Adipocyte (in vitro differentiated cells): ENCODE measurements around the gene HDHD5.
A peak's percentile ranks its signal among the peaks of the same experiment; 100 is the strongest.

Experiments used
- DNase-seq: peaks from one replicate; pipeline ENCODE4 v3.0.0-alpha.2; 2015; ENCODE audit warnings: low read depth
- H3K27me3 ChIP-seq: replicated peaks from 2 replicates; pipeline ENCODE4 v1.7.0; 2013; ENCODE audit warnings: mild to moderate bottlenecking, low read length, moderate library complexity; ENCODE audit not compliant: control insufficient read depth, insufficient read depth
- H3K36me3 ChIP-seq: 2 replicates; pipeline ENCODE4 v1.7.0; 2013; ENCODE audit warnings: low read length, mild to moderate bottlenecking, moderate library complexity; ENCODE audit not compliant: control insufficient read depth, insufficient read depth, severe bottlenecking
- H3K4me1 ChIP-seq: 2 replicates; pipeline ENCODE4 v1.7.0; 2013; ENCODE audit warnings: mild to moderate bottlenecking, low read length, moderate library complexity; ENCODE audit not compliant: control insufficient read depth, insufficient read depth
- H3K4me3 ChIP-seq: 2 replicates; pipeline ENCODE4 v1.7.0; 2013; ENCODE audit warnings: mild to moderate bottlenecking, low read length, moderate library complexity
- H3K9ac ChIP-seq: 2 replicates; pipeline ENCODE4 v1.7.0; 2013; ENCODE audit warnings: mild to moderate bottlenecking, low read length, moderate library complexity
- H3K9me3 ChIP-seq: 2 replicates; pipeline ENCODE4 v1.7.0; 2013; ENCODE audit warnings: mild to moderate bottlenecking, low read length, moderate library complexity; ENCODE audit not compliant: control insufficient read depth

The HDHD5 gene

DNA sequence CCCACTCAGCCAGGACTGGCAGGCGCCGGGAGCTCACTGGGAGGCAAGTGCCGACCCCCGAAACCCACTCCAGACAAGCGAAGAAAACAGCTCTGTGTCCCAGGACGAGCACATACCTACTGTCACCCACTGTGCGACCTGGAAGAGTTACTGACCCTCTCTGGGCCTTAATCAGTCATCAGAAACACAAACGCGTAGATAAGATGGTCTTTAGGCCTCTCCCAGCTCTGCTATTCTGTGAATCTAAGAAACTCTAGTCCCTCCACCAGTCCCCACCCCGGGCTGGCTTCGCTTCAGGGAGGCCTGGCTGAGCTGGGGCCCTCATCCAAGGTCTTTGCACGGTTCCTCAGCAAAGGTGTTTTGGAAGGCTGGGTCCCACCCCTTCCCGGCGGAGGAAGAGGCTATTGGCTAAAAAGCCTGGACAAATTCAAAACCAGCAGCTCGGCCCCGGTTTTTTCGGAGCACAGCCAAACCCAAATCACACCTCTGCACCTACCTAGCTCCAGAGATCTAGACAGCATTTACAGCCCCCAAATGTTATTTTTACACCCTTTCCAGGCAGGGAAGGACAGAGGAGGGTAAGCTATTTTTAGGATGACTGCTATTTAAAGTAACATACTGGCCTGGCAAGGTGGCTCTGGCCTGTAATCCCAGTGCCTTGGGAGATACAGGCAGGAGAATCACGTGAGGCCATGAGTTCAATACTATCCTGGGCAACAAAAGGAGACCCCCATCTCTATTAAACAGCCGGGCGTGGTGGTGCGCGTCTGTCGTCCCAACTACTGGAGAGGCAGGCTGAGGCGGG, 13.2 kb upstream of the HDHD5 start:
- H3K36me3 ChIP-seq: no peaks in the 10 kb centered on the region
- peaks cover 19% of the 10 kb centered on the region for H3K4me1 ChIP-seq
- H3K9ac ChIP-seq: peak overlapping the region; percentile 88
- H3K9me3 ChIP-seq: no peaks in the 10 kb centered on the region
- H3K27me3 ChIP-seq: no peaks in the 10 kb centered on the region
- peak overlapping the region; percentile 90 for H3K4me3 ChIP-seq
- DNase-seq: no peak

DNA sequence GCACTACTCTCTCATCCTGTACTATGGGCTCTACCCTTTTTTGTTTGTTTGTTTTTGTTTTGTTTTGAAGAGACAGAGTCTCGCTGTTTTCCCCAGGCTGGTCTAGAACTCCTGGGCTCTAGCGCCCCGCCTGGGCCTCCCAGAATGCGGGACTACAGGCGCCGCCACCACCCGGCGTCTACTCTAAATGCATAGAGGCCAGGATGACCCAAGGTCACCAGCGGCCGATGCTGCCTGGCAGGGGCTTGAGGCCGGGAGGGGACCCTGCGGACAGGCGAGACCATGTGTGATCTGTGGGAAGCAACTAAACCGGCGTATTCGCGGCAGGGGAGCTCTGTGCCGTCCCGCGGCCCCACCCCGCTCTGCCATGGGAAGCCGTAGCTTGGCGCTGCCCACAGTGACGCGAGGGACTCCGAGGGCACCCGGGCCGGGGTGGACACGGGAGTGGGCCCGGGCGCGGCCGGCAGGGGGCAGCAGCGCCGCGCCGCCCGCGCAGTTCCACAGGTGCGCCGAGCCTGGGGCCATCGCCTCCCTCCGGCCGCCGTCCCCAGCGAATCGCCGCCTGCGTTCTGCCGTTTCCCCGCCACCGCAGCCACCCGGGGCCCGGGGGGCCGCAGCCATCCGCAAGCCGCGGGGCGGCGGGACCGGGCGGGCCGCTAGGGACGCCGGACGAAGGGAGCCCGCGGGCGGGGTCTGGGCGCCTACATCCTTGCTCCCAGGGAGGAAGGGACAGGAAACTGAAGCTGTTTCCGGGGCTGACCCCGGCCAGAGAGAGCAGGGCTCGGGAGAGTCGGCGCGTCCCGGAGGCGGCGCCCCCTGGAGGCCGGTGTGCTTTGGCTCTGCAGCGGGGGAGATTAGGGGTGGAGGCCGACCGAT, 12.3 kb upstream of the HDHD5 start:
- Histone ChIP-seq H3K4me3 (peak overlapping the region; percentile 90), H3K27me3 (no peaks in the 10 kb centered on the region), H3K4me1 (peaks cover 19% of the 10 kb centered on the region), H3K36me3 (no peaks in the 10 kb centered on the region), H3K9me3 (no peaks in the 10 kb centered on the region), H3K9ac (peak overlapping the region; percentile 88)
- DNase-seq: peak; percentile 94

DNA sequence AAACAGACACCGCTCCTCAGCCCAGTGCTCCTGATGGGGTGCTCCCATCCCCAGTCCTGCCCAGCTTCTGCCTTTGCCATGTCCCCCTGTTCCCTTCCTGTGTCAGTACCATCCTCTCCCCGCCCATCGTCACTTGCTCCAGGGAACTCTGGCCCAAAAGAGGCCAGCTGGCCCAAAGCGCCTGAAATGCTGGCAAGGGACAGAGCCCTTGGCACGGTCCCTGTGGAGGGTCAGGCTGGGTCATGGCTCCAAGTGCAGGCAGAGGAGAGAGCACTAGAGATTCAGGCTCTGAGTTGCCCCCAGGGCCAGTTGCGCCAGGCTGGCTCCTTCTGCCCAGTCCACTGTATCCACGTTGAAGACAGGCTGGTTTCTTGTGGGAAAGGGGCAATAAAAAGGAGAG, 8.4 kb upstream of the HDHD5 start:
- no peak overlapping the region for H3K9ac ChIP-seq
- H3K27me3 ChIP-seq: no peaks in the 10 kb centered on the region
- H3K36me3 ChIP-seq: no peaks in the 10 kb centered on the region
- no peak overlapping the region for H3K4me3 ChIP-seq
- H3K4me1 ChIP-seq: peaks cover 19% of the 10 kb centered on the region
- no peaks in the 10 kb centered on the region for H3K9me3 ChIP-seq
- DNase-seq: no peak

DNA sequence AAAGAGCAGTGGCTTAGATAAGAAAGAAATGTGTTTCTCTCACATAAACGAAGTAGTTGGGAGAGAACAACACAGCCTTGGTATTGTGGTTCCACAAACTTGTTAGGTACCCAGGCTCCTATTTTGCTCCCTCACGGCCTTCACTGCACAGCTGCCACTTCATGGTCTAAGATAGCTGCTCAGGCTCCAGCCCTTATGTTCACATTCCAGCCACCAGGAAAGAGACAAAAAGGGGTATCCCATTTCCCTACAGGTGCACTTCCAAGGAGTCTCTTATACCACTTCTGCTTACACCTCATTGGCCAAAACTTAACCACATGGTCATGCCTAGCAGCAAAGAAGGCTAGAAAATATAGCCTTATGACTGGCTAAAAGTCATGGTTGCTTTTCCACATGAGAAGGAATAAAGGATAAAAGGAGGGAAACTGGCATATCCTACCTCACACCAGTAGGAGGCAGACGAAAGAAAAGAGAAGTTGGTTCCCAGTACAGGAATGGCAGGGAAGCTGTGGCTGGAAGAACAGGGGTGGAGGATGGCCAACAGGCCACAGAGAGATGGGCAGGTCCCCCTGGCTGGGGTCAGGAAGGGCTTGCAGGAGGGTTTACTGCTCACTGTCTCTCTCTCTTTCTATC, 5.4 kb upstream of the HDHD5 start:
- Histone ChIP-seq H3K9me3 (no peaks in the 10 kb centered on the region), H3K4me3 (no peak overlapping the region), H3K36me3 (no peaks in the 10 kb centered on the region), H3K4me1 (peaks cover 21% of the 10 kb centered on the region), H3K27me3 (no peaks in the 10 kb centered on the region), H3K9ac (no peak overlapping the region)
- no peak for DNase-seq

DNA sequence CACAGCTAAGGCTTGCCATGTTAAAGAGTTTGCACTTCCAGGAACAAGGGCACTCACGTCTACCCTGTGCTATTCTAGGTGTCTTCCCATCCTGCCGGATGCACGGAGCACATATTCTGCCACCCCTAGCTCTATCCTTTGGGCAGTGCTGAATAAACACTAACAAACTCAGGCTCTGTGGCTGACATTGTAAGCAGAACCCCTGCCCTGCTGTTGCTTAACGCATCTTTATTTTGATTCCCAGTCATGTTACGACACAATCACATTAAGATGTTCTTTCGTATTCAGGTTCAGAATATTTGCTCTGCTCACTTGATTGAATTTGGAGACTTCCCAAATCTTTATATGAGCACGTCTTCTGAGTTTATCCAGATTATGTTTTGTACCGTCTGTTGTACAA, 3.7 kb upstream of the HDHD5 start:
- no peak overlapping the region for H3K4me3 ChIP-seq
- H3K36me3 ChIP-seq: no peaks in the 10 kb centered on the region
- no peaks in the 10 kb centered on the region for H3K9me3 ChIP-seq
- no peak for DNase-seq
- no peaks in the 10 kb centered on the region for H3K27me3 ChIP-seq
- no peak overlapping the region for H3K9ac ChIP-seq
- H3K4me1 ChIP-seq: peaks cover 19% of the 10 kb centered on the region

DNA sequence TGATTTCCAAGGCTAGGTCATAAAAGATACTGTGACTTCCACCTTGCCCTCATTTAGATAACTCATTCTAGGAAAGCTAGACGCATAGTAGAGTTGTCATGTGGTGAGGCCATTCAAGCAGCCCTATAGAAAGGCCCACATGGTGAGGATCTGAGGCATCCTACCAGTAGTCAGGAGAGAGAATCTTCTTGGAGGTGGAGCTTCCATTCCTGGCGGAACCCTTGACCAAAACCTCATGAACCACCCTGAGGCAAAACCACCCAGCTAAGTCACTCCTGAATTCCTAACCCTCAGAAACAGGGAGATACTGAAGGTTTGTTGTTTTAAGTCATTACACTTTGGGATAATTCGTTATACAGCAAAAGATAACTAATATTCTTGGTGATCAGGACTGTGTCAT, 2.9 kb upstream of the HDHD5 start:
- H3K4me1 ChIP-seq: peaks cover 20% of the 10 kb centered on the region
- no peaks in the 10 kb centered on the region for H3K9me3 ChIP-seq
- no peak for DNase-seq

DNA sequence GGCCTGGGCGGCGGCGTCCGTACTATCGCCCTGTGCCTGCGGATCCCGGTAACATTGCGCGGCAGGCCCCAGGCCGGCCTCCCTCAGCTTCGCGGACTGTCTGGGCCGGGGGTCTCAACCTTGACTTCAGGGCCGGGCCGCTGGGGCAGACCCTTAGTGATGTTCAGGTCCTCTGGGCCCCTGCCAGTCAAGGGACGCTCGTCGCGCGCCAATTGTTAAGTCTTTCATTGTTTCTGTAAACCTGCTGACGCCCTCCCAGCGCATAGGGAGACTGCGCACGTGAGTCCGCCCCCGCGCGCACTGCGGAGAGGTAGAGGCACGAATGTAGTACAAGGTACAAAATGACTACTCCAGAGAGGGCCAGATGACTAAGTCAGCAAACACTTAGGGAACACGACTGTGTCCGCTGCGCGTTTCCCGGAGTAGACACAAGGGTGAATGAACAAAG, 451 bp upstream of the HDHD5 start:
- peak overlapping the region; percentile 92 for H3K9ac ChIP-seq
- peak; percentile 35 for DNase-seq

More for the DNA sequence above, 2.9 kb upstream of the HDHD5 start:
- Histone ChIP-seq H3K27me3 (no peaks in the 10 kb centered on the region), H3K36me3 (no peaks in the 10 kb centered on the region), H3K4me3 (no peak overlapping the region), H3K9ac (no peak overlapping the region)

DNA sequence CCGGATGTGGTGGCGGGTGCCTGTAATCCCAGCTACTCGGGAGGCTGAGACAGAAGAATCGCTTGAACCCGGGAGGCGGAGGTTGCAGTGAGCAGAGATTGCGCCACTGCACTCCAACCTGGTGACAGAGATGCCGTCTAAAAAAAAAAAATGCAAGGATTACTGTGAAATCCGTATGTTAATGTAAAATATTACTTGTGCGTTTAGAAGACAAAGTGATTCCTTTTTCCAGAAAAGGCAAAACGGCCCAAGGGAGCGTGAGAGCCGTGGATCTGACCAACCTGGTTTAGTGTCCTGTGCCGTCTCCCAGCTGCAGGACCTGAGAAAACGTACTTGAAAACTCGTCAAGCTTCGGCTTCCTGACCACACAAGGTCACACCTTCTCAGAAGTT, 905 bp downstream of the HDHD5 start:
- Histone ChIP-seq H3K36me3 (no peaks in the 10 kb centered on the region), H3K9ac (peak overlapping the region; percentile 92), H3K4me3 (peak overlapping the region; percentile 89), H3K9me3 (no peaks in the 10 kb centered on the region), H3K4me1 (peaks cover 20% of the 10 kb centered on the region), H3K27me3 (no peaks in the 10 kb centered on the region)
- DNase-seq: no peak

More for the DNA sequence above, 451 bp upstream of the HDHD5 start:
- peaks cover 20% of the 10 kb centered on the region for H3K4me1 ChIP-seq
- H3K9me3 ChIP-seq: no peaks in the 10 kb centered on the region
- no peaks in the 10 kb centered on the region for H3K36me3 ChIP-seq
- H3K27me3 ChIP-seq: no peaks in the 10 kb centered on the region
- H3K4me3 ChIP-seq: peak overlapping the region; percentile 89

DNA sequence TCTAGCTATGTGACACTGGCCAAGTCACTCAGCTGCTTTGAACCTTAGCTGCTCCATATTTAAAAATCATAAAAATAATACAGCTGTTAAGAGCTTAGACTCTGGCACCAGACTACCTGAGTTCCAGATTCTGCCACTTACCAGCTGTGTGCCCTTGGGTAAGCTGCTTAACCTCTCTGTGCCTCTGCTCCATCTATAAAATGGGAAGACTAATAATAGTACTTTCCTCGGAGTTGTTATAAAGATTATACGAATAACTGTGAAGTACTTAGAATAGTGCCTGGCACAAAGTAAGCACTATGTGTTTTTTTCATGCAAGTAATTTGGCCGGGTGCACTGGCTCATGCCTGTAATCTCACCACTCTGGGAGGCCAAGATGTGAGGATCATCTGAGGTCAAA, 1.4 kb downstream of the HDHD5 start:
- Histone ChIP-seq H3K9ac (peak overlapping the region; percentile 92), H3K9me3 (no peaks in the 10 kb centered on the region), H3K4me1 (peaks cover 20% of the 10 kb centered on the region), H3K27me3 (no peaks in the 10 kb centered on the region), H3K36me3 (no peaks in the 10 kb centered on the region), H3K4me3 (peak overlapping the region; percentile 89)
- DNase-seq: no peak

DNA sequence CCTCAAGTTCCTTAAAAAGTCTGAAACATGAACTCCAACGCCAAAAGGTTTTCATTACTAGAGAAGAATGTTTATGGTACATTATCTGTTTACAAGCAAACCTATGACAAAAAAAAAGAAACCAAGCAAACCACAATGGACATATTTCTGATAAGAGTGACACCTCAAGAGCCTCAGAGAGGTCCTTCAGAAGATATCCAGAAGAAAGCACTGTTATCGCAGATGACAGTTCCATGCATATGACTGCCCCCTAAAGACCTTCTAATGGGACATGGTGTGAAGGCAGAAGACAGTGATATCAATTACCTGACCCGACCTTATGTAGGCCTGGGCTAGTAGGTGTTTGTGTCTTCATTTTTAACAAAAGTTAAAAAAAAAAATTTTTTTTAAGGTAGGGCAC, 3.1 kb downstream of the HDHD5 start:
- no peaks in the 10 kb centered on the region for H3K36me3 ChIP-seq
- no peak overlapping the region for H3K9ac ChIP-seq
- no peak for DNase-seq
- H3K4me3 ChIP-seq: no peak overlapping the region
- H3K9me3 ChIP-seq: no peaks in the 10 kb centered on the region
- H3K27me3 ChIP-seq: no peaks in the 10 kb centered on the region
- H3K4me1 ChIP-seq: peaks cover 23% of the 10 kb centered on the region

DNA sequence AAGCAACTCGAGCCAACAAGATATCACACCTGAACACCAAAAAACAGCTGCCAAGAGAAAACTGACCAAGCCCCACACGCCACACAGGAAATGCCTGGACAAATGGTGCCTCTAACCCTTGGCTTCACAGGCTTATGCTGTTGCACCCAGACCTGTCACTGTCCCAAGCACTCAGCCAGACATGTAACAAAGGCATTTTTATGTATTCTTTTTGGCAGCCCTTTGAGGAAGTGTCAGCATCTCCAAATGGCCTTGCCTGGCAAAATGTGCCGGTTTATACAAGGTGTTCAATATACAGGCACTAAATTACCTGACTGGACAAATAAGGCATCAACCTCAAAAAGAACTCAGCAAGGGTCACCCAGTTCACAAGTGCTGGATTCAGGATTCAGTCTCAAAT, 6.1 kb downstream of the HDHD5 start:
- H3K36me3 ChIP-seq: no peaks in the 10 kb centered on the region
- DNase-seq: no peak

More for the DNA sequence above, 6.1 kb downstream of the HDHD5 start:
- H3K4me3 ChIP-seq: no peak overlapping the region
- no peaks in the 10 kb centered on the region for H3K27me3 ChIP-seq
- no peaks in the 10 kb centered on the region for H3K9me3 ChIP-seq
- peaks cover 10% of the 10 kb centered on the region for H3K4me1 ChIP-seq
- H3K9ac ChIP-seq: no peak overlapping the region
